ENCODE data around the gene ZNF212. TPM values are rescaled to one million over a fixed set of nuclear protein-coding genes. Genes with fewer than 3 reads are reported as not detected.

Gene ZNF212
- polyA plus RNA-seq, 1 donor from 2014 or later = 12.2 TPM

GRCh38 chr7:149241696-149242095, 2.2 kb downstream of the ZNF212 start:
- H3F3A ChIP-seq (ENCODE audit: insufficient read depth, low read length, poor library complexity, severe bottlenecking) = no peaks in the 10 kb centered on the region
- H3K9me2 ChIP-seq (ENCODE audit: insufficient read depth, low read length) = no peaks in the 10 kb centered on the region
- no peaks in the 10 kb centered on the region for H3K36me3 ChIP-seq (ENCODE audit: insufficient read depth, low read length)
- no peak overlapping the region for H3K4me2 ChIP-seq (ENCODE audit: low read length)
- H3K9ac ChIP-seq (ENCODE audit: low read length) = no peak overlapping the region
- H3K27ac ChIP-seq (ENCODE audit: low read length) = no peak overlapping the region
- H3K79me2 ChIP-seq (replicated peaks; ENCODE audit: insufficient read depth, low read length) = peaks cover 26% of the 10 kb centered on the region
- H3K4me3 ChIP-seq (ENCODE audit: low read length) = no peak overlapping the region
- TF ChIP-seq EP300 (conservative IDR thresholded peaks at IDR 0.05; ENCODE audit: poor library complexity, severe bottlenecking) = no peak
- TF ChIP-seq RAD21 (conservative IDR thresholded peaks at IDR 0.05) = no peak
- TF ChIP-seq EZH2 (IDR thresholded peaks at IDR 0.05; ENCODE audit: borderline replicate concordance, insufficient read depth, low read length, poor library complexity, severe bottlenecking) = no peak
- TF ChIP-seq CTCF (IDR thresholded peaks at IDR 0.05; ENCODE audit: poor library complexity, severe bottlenecking) = no peak
- TF ChIP-seq, protein P1, sequence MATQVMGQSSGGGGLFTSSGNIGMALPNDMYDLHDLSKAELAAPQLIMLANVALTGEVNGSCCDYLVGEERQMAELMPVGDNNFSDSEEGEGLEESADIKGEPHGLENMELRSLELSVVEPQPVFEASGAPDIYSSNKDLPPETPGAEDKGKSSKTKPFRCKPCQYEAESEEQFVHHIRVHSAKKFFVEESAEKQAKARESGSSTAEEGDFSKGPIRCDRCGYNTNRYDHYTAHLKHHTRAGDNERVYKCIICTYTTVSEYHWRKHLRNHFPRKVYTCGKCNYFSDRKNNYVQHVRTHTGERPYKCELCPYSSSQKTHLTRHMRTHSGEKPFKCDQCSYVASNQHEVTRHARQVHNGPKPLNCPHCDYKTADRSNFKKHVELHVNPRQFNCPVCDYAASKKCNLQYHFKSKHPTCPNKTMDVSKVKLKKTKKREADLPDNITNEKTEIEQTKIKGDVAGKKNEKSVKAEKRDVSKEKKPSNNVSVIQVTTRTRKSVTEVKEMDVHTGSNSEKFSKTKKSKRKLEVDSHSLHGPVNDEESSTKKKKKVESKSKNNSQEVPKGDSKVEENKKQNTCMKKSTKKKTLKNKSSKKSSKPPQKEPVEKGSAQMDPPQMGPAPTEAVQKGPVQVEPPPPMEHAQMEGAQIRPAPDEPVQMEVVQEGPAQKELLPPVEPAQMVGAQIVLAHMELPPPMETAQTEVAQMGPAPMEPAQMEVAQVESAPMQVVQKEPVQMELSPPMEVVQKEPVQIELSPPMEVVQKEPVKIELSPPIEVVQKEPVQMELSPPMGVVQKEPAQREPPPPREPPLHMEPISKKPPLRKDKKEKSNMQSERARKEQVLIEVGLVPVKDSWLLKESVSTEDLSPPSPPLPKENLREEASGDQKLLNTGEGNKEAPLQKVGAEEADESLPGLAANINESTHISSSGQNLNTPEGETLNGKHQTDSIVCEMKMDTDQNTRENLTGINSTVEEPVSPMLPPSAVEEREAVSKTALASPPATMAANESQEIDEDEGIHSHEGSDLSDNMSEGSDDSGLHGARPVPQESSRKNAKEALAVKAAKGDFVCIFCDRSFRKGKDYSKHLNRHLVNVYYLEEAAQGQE (IDR thresholded peaks at IDR 0.05; ENCODE audit: borderline replicate concordance) = no peak
- H3K27me3 ChIP-seq (ENCODE audit: insufficient read depth, low read depth, low read length) = no peaks in the 10 kb centered on the region
- no peaks in the 10 kb centered on the region for H3K9me3 ChIP-seq (ENCODE audit: low read length)
- no peaks in the 10 kb centered on the region for H4K20me1 ChIP-seq (ENCODE audit: insufficient read depth)
- no peak overlapping the region for H2AFZ ChIP-seq (ENCODE audit: low read depth, low read length)

DNA sequence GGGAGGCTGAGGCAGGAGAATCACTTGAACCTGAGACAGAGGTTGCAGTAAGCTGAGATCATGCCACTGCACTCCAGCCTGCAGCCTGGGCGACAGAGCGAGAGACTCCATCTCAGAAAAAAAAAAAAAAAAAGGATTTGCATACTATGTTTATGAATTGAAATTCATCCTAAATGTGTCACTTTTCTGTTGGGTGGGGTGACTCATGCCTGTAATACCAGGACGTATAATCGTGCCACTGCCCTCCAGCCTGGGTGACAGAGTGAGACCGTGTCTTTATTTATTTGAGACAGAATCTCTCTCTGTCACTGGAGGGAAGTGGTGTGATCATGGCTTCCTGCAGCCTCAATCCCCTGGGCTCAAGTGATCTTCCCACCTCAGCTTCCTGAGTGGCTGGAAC, 5.8 kb downstream of the ZNF212 start:
- H3K4me2 ChIP-seq (ENCODE audit: low read length) = no peak overlapping the region
- no peaks in the 10 kb centered on the region for H3K36me3 ChIP-seq (ENCODE audit: insufficient read depth, low read length)
- H2AFZ ChIP-seq (ENCODE audit: low read depth, low read length) = no peak overlapping the region
- no peak overlapping the region for H3K9ac ChIP-seq (ENCODE audit: low read length)
- no peaks in the 10 kb centered on the region for H3K27me3 ChIP-seq (ENCODE audit: insufficient read depth, low read depth, low read length)
- peaks cover 22% of the 10 kb centered on the region for H3K79me2 ChIP-seq (replicated peaks; ENCODE audit: insufficient read depth, low read length)
- no peaks in the 10 kb centered on the region for H3K9me3 ChIP-seq (ENCODE audit: low read length)
- no peak overlapping the region for H3K27ac ChIP-seq (ENCODE audit: low read length)
- H3K4me3 ChIP-seq (ENCODE audit: low read length) = no peak overlapping the region
- no peaks in the 10 kb centered on the region for H3F3A ChIP-seq (ENCODE audit: insufficient read depth, low read length, poor library complexity, severe bottlenecking)
- H4K20me1 ChIP-seq (ENCODE audit: insufficient read depth) = no peaks in the 10 kb centered on the region
- H3K9me2 ChIP-seq (ENCODE audit: insufficient read depth, low read length) = no peaks in the 10 kb centered on the region
- TF ChIP-seq EP300 (conservative IDR thresholded peaks at IDR 0.05; ENCODE audit: poor library complexity, severe bottlenecking) = no peak
- no peak for TF ChIP-seq SMC3 (conservative IDR thresholded peaks at IDR 0.05; ENCODE audit: poor library complexity)
- TF ChIP-seq, protein P1 (IDR thresholded peaks at IDR 0.05; ENCODE audit: borderline replicate concordance) = no peak
- TF ChIP-seq MXI1 (conservative IDR thresholded peaks at IDR 0.05; ENCODE audit: poor library complexity, severe bottlenecking) = no peak
- no peak for TF ChIP-seq CTCF (IDR thresholded peaks at IDR 0.05; ENCODE audit: poor library complexity, severe bottlenecking)

All from neural cell (in vitro differentiated cells).